NCI-H2171 treated with DMSO at 0.1 percent for 48 hours (cell line): ENCODE results near the gene AKAP6.
A peak's percentile ranks its signal among the peaks of the same experiment; 100 is the strongest.
"Not testable (repeated sequence)": the region's sequence is repeated elsewhere in the genome, so short reads cannot be mapped to it uniquely, and the experiment has no call there.

Source experiments
- DNase-seq: peaks from one replicate; lab custom pipeline; 2025; lab: John Stamatoyannopoulos, UW

AKAP6 gene

DNA sequence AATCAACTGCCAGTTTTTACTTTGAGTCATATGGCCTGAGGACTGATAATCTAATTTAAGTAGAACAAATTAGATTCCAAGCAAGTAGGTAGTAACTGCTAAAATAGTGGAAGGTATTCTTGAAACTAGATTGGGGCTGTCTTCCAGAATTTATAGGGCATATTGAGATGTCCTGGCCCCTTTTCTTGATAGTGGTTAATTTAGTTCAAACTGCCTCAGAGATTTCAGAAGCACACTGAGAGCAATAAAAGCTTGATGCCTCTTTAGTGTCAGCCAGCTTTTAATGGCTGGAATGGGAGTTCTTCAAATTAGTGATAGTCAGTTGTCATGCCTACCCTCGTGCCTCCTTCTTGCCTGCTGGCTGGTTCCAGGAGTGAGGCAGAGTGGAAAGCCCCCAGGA is 120.5 kb downstream of the AKAP6 start:
- DNase-seq: no peak

DNA sequence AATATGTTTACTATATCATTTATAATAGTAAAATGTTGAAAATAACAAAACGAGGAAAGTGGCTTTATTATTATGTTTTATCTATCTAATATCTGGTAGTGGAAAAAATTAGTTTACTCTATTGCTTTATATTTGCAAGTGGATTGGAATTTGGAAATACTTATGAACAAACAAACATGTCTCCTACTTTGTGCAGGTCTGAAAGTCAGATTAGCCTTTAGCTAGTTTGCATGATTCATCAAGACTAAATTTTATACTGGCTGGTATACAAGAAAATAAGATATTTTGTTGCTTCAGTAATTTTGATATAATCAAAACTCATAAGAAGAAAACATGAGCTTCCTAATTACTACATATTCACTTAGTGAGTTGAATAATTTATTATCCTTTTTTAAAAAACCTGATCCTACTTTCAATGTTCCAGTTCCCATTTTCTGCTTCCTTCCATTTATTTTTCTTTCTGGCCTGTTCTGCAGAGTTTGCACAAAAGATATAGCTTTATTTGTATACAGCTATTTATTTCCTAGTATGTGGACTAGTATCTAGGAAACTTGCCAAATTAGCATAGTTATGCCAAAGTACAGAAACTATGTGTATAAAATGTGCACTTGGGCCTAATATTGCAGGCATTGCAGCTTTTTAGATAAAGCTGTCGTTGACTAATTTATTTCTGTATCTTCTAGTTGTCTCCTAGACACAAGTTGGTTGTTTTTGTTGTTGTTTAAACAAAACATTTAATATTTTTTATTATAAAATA is 122.0 kb downstream of the AKAP6 start:
- DNase-seq: no peak

DNA sequence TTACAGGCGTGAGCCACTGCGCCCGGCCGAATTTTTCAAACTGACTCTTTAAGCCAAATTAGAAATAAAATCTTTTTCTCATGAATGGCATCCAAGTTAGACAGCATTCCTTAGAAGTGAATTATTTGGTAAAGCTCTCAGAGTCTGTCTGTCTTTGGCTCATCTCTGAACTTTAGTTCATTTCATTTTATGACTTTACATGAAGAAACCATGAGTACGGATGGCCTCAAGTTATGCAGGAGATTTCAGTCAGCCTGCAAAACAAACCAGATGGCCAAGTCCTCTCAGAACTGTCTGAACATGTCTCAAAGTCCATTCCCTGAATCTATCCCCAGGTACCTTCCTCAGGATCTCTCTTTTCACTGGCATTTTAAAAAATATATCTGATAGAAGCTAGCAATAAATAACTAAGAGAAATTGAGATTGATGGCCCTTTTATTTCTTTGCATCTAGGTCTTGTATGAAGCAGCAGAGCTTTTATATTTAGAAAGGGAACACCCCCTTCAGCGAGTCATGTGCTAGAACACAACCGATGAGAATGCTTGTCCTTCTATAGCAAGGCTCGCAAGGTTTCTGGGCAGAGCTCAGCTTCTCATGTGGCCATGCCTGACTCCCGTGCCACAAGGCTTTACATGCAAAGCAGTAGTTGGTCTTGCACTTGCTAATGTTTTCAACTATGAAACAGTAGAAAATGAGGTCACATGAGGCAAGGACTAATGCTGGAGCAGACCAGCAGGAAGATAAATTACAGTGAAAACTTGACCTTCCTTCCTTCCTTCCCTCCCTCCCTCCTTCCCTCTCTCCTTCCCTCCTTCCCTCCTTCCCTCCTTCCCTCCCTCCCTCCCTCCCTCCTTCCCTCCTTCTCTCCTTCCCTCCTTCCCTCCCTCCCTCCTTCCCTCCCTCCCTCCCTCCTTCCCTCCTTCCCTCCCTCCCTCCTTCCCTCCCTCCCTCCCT is 125.0 kb downstream of the AKAP6 start:
- peak; percentile 1 for DNase-seq

DNA sequence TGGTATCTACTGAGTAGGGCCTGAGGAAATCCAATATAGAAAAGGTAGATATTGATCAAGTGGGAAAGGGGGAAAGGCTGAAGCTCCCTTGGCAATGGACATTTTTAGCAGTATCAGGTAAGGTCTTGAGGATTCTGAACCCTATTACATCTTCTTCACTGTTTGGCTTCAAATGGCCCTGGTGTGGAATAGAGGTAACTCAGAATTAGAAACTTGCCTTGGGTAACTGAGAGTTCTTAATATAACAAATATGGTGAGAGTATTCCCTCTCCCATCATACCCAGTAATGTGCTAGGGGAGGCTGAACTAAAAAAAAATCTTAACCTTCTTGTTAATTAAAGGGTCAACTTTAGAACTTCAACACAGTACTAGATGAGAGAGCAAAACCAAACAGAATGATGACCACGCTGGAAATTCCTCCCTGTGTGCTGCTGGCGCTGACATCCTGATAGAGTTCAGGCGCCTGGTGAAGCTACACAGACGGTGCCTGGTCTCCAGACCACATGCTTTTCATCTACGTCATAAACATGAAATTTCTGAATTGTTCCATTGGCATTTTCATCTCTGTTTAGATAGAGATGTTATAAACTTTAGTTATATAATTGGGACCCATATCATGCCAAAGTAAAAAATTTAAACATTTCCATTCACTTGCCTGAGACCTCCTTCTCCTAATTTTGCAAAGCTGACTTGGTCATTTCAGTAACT is 128.3 kb downstream of the AKAP6 start:
- no peak for DNase-seq

DNA sequence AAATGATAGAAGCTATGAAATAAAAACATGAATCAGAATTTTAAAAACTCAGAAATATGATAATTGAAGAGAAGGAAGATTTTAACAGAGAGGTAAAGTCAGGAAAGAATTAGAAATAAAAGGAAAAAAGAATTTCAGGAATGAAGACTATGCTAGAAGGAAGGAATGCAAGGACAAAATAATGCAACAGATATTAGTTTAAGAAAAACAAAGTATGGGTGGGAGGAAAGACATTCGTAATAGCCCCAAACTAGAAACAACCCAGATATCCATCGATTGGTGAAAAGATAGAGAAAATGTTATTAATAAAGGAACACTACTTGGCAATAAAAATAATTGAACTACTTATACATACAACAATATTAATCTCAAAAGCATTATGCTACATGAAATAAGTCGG is 129.6 kb downstream of the AKAP6 start:
- DNase-seq: no peak

DNA sequence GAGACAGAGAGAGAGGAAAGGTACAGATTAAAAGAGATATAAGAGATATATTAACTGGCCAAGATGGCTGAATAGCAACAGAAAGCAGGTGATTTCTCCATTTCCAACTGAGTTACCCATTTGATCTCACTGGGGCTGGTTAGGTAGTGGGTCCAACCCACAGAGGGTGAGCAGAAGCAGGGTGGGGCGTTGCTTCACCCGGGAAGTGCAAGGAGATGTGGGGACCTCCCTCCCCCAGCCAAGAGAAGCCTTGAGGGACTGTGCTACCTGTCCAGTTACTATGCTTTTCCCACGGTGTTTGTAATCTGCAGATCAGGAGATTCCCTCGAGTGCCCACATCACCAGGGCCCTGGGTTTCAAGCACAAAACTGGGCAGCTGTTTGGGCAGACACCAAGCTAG is 131.2 kb downstream of the AKAP6 start:
- DNase-seq: no peak

DNA sequence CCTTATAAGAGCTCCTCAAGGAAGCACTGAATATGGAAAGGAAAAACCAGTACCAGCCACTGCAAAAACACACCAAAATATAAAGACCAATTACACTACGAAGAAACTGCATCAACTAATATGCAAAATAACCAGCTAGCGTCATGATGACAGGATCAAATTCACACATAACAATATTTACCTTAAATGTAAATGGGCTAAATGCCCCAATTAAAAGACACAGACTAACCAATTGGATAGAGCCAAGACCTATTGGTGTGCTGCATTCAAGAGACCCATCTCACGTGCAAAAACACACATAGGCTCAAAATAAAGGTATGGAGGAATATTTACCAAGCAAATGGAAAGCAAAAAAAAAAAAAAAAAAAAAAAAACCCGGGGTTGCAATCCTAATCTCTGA is 133.5 kb downstream of the AKAP6 start:
- not testable (repeated sequence) for DNase-seq

DNA sequence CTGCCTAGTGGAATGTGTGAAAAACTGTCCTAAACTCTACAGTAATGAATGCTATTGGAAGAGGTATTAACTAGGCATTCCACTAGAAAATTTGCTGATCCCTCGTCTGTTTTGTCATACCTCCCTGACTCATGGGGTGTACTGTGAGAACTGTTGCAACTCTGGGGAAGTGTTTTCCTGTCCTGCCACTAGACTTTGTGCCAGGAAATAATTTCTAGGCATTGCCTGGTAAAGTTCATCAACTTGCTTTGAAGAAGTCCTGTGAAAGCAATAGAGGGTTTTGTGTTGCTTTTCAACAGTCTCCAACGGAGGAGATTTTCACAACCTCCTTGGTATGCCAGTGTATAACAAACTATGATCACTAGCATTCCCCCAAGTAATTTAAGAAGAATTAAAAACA is 139.9 kb downstream of the AKAP6 start:
- DNase-seq: no peak

DNA sequence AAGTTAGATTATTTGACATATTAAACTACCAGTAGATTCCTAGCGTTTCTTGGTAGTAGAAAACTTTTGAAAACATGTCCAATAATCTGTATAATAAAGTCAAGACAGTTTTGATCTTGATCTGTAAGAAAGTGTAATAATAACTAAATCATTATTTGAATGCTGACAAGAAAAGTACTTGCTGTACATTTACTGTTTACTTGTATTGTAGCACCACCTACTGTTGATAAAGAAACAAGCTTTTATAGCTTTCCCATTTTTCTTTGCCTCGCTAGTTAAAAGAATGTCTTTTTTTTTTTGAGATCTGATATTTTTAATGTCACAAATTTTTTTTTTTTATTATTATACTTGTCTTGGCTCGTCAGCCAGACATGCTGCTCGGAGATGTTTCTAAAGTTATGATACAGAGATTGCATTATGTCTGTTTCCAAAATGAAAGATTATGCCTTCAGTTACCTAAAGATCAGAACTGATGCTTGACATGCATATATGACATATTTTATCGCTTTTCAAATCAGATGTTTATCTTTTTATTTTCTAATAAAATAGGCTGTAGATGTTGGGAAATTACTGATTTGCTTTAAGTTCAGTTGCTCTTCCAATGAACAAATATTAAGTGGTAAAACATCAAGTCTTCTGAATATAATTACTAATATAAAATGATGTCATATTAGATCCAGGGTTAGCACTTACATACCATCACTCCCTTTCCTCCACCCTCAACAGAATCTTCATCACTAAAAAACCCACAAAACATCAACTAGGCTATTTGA is 140.5 kb downstream of the AKAP6 start:
- DNase-seq: peak; percentile 81

DNA sequence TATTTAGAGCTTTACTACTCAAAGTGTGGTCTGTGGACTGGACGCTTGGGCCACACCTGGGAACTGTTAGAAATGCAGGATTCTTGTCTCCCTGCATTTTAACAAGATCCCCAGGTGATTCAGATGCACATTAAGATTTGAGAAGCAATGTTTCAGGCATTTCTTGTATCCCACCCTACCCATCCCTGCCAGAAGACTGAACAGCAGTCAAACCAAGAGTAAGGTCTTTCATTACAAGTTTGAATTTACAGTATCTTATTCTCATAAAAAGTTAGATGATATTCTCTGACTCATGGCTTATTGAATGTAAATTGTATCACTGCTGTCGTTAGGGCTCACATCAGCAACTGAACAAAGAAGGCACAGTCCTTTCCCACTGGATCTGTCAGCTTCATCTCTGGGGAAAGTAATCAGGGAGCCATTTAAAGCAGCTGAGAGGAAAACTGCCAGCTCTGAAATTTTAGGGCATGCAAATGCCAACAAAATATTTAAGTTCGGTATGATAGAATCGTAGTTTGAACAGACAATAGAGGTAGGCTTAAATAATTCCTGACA is 141.1 kb downstream of the AKAP6 start:
- DNase-seq: no peak

DNA sequence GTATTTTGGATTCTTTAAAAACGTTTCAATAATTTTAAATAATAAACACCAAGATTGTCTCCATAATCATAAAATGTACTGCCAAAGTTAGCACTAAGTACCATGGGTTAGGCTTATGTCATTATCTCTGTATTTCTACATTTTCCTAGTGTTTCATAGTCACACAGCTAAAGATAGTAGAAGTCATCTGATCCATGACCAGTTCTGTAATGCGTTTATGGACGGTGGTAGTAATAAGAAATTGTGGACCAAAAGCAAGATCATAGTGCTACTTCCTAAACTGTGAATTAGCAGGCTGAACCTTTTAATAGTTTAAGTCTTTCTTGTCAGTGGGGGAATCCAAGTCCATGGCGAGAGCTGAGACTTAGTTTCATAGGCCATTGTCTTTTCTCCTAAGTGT is 142.1 kb downstream of the AKAP6 start:
- DNase-seq: no peak

DNA sequence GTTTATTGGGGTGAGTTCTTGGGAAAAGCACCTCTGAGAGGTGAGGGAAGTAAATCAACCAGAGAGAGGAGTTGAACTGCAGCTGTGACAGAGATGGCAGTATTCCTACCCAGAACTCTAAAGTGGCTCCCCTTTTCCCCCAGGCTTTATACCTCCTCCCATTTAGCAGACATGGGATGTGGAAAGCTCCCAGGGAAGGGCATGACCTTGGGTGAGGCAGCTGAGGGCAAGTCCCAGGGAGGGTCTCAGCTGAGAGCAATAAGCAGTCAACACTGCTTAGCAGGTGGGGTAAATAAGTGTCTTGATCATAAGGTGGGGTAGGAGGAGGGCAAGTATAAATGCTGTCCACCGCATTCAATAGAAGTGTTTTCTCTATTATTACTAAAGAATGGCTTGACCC is 143.0 kb downstream of the AKAP6 start:
- no peak for DNase-seq

DNA sequence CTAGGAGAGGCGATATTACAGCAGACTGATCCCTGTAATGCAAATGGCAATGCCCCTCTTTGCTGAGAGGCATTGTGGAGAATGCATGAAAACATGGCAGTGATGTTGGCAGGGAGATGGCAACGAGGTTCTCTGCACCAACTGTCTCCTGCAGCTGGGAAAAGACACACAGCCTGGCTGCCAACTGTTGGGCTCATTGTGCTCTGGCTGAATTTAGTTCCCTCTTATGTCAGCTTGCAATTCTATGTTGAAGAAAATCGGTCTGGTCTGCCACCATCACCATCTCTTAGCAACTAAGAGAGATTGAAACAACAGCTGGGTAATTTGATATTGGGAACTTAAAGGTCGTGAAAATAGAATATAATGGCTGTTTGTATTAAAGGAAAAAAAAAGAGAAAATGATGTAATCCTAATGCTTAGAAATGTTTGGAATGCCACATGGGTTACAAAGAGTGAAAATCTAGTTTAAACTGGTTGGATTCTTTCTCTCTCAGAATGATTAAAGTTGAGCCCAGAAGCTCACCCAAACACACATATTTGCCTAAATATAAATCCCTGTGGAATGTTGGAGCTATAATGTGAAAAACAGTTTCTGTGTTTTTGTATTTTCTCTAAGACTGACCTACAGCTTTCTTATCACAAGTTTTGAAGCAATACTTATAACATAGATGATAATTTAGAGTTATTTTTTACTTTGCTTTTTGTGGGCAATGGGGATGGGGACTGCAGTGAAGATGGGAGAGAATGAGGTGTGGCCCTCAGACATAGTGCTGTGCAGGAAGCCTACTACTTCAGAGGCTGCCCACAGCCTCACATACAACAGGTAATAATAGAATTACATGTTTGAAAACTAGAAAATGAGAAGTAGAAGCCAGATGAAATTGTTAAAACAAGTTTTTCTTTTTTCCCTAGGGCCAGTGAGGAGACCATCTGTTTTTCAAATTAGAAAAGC is 143.7 kb downstream of the AKAP6 start:
- DNase-seq: peak; percentile 93

DNA sequence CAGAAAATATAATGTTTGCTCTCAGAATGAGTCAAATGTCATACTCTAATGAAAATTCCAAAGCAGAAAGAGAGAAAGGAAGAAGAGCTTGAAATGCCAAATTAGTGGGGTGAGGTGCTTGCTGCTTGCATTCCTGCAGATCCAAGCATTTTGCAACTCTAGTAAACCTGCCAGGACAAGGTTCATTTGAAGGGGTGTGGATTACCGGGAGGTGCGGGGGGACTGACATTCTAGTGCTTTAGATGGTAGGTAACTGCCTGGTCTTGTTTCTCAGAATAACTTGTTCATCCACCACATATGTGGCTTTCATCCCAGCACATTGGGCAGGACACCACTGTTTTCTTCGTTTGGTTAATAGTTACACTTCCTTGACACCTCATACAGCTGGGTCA is 144.4 kb downstream of the AKAP6 start:
- DNase-seq: peak; percentile 18

DNA sequence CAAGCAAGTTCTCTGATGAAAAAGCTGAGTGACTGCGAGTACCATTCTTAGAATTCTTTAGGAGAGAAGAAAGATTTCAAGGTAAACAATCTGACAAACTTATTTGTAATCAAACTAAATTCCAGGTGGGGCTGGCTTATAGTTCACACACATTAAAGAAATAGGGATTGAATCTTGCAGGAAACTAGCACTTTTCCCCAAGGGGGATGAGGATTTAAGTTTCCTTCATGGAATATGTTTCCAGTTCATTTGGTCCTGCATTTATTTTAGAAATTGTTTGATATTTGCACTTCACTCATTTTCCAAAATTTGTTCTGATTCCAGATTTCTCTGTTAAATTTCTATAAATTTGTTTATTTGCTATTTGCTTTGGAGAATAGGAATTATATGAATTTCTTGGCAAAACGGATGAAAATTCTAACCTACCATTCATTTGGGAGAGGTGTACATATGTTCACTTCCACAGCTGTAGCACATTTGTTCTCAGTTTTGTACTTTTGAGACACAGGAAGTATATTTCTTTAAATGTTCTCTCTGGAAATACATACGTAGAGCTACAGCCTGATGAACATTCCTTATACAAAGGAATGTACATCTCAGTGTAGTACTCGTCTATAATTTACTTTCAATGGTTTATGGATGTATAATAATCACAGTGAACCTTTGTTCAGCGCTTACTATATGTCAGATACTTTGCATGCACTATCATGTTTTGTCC is 145.5 kb downstream of the AKAP6 start:
- no peak for DNase-seq

DNA sequence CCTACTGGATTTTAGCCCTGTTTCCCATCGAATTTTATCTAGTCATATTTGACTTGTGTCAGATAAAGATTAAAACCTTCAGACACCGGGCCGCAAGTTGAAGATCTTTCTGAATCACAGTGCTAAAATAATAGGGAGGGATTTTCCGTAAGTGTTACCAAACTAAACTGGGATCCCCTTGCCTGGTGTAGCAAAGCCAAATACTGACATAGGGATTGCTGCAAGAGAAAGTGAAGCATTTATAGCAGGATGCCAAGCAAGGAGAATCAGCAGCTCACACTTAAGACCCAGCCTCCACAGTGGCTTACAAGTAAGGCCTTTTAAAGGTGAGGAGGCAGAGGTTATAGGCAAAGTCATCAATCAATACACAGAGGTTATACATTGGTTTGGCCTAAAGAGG is 147.4 kb downstream of the AKAP6 start:
- DNase-seq: no peak

DNA sequence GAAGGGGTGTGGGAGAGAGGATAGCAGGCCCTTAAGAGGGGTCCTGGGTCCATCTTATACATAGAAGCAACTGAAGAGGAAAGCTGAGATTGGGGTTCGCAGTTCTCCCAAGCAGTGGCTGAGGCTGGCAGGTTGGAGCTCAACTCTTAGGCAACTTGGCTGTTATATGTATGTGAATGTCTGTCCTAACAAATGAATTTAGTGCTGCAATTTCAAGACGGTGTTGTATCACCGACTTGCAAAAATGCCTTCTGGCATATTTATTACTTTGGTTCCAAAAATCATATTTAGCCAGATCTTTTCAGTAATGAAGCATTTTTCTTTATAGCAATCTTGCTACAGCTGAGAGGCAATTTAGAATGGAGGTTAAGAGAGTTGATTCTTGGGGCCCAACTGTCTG is 148.3 kb downstream of the AKAP6 start:
- no peak for DNase-seq

DNA sequence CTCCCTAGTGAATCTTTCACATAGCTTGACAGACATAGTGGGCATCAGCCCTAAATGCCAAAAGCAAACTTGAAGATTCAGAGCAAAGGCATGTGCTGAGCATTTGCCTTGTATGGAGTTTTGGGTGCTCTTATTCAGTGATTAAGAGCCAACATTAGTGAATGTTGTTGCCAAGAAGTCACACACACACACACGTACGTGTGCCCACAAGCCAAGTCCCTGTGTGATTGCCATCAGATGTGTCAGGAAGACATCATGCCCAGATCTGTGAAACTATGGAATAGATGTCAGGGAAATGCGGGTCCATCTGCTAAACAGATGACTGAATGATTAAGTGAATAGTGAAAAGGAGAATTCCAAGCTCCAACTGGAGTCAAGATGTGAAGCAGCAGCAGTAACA is 149.0 kb downstream of the AKAP6 start:
- no peak for DNase-seq

DNA sequence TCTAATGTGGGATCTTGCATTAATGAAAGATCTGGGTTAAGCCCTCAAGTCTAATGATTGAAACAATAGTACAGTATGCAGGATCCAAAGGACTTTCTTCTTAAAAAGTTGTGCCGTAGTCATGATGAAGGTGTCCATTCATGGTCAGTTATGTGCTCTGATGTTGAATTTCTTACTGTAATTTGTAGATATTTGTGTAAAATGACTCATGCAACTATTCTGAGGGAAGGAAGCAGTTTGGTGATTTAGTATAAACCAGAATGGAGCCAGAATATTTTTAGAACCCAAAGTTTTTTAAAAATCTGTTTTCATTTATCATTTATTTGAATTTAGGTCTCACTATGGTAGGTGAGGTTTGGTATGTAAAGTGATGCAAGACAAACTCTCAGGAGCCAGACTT is 151.2 kb downstream of the AKAP6 start:
- DNase-seq: no peak

DNA sequence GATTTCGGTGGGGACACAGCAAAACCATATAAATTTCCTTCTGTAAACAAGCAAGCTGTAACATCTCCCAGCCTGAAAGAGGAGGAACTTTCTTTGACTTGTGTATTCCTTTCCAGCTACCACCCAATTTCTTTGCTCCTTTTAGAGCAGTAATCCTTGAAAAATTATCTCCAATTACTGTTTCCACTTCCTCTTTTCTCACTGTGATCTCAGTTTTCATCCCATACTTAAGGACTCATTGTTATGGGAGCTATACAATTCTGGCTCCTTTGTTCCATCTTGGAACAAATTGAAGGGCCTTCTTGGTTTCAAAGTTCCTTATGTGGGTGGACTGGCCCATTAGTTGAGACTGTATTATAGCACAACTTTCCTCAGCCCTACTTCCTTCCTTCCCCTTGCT is 152.6 kb downstream of the AKAP6 start:
- no peak for DNase-seq
